NCI-H226 (cell line): ENCODE results near the gene VSTM4.

ENCODE experiments used
- DNase-seq: peaks from one replicate; pipeline ENCODE4 v3.0.0-alpha.2; 2015

Gene VSTM4

GRCh38 chr10:49141541-49142332 is 26.4 kb upstream of the VSTM4 start:
- DNase-seq: no peak

GRCh38 chr10:49140304-49141177 is 25.2 kb upstream of the VSTM4 start:
- no peak for DNase-seq

- DNase-seq: no peak
Observed at GRCh38 chr10:49139846-49140195, 24.5 kb upstream of the VSTM4 start.

GRCh38 chr10:49139028-49139845 is 23.9 kb upstream of the VSTM4 start:
- DNase-seq: no peak

GRCh38 chr10:49138361-49138891 is 23.1 kb upstream of the VSTM4 start:
- no peak for DNase-seq

GRCh38 chr10:49136525-49136924 is 21.2 kb upstream of the VSTM4 start:
- DNase-seq: no peak

GRCh38 chr10:49135575-49136313 is 20.4 kb upstream of the VSTM4 start:
- no peak for DNase-seq

GRCh38 chr10:49134327-49134726 is 19.0 kb upstream of the VSTM4 start:
- no peak for DNase-seq

GRCh38 chr10:49133706-49134248 is 18.5 kb upstream of the VSTM4 start, which contains the start of gene FAM170B:
TSS of gene FAM170B (minus strand) at chr10:49134021. CDS start at chr10:49133918, 103 bp downstream.
- no peak for DNase-seq

- no peak for DNase-seq
Observed at GRCh38 chr10:49132362-49132737, 17.0 kb upstream of the VSTM4 start.

GRCh38 chr10:49131507-49132361 is 16.4 kb upstream of the VSTM4 start:
- no peak for DNase-seq

GRCh38 chr10:49129376-49129775 is 14.1 kb upstream of the VSTM4 start:
- DNase-seq: no peak

- no peak for DNase-seq
Observed at GRCh38 chr10:49128854-49129253, 13.5 kb upstream of the VSTM4 start.

- no peak for DNase-seq
Observed at GRCh38 chr10:49123981-49124950, 8.9 kb upstream of the VSTM4 start.

- no peak for DNase-seq
Observed at GRCh38 chr10:49120911-49121310, 5.6 kb upstream of the VSTM4 start.

- DNase-seq: no peak
Observed at GRCh38 chr10:49119746-49120145, 4.4 kb upstream of the VSTM4 start.

- no peak for DNase-seq
Observed at GRCh38 chr10:49118430-49119074, 3.2 kb upstream of the VSTM4 start.

GRCh38 chr10:49117376-49118070 is 2.2 kb upstream of the VSTM4 start:
- DNase-seq: no peak
